HG03095 (cell line): ENCODE data around the gene ARL15.

Source experiments
- ATAC-seq: cut with Tn5 transposase; IDR thresholded peaks from one replicate; pipeline ENCODE4 v1.9.1; 2021; ENCODE audit warnings: moderate library complexity; ENCODE audit not compliant: unreplicated experiment

The ARL15 gene

DNA sequence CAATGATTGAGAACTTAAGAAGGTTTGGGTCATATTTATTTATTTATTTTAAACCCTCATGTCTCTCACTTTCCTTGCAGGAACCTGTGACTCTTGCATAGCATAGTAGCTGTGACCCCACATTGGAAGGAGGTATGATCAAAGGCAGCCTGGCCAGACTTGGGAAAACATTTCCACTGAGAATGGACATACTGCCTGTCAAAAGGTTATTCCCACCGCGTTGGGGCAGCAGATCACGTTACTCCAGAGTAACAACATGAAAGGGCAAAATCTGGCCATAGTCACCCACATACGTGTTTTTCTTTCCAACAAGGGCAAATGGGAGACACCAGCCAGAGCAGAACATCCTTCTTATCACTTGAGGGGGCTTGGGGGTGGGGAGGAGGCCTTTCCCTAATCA lies 95.7 kb downstream of the ARL15 start:
- no peak for ATAC-seq

DNA sequence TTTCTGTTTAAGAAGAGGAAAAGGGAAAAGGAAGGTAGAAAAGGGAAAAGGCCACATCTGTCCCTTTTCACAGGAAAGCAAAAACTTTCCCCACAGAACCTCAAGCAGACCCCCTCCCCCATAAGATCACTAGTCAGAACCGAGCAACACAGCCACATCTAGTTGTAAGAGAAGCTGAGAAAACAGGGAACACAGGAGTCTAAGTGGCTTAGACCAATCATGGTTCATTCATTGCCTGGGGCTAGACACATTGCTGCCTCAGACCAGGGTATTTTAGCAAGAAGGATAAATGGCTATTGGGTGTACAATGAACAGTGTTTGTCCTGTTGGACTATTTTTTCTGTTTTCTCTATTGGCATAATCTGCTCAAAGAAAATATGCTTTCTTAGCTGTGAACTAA lies 98.0 kb downstream of the ARL15 start:
- ATAC-seq = no peak

DNA sequence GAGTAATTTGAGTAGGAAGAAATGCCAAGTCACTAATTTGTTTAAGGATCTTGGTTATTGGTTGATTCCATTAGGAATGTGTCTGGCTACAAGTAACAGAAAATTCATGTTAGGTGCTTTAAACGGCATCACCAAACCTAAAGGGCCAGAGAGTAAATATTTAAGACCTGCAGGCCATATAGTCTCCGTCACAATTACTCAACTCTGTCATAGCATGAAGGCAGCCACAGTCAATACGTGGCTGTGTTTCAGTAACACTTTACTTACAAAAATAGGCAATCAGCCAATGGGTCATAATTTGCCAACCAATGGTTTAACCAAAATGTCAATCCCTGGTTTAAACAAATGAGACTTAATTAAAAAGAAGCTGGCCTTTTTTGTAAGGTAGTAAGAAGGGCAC lies 98.5 kb downstream of the ARL15 start:
- no peak for ATAC-seq

DNA sequence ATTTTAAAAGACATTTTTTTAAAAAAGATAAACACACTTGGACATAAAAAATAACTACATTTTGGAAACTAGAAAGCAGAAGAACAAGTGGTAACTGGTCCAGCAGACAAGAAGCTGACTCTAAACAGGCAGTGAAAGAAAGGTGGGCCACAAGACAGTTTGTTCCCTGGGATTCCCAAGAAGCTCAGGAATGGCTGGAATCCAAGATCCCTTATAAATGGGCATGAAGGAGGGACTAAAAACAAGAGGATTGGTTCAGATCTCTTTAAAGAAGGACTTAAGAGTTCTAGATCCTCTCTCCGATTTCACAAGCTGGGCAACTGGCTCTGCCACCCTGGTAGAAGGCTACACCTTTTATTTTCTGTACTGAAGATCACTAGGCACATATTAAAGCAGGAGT lies 102.8 kb downstream of the ARL15 start:
- no peak for ATAC-seq

DNA sequence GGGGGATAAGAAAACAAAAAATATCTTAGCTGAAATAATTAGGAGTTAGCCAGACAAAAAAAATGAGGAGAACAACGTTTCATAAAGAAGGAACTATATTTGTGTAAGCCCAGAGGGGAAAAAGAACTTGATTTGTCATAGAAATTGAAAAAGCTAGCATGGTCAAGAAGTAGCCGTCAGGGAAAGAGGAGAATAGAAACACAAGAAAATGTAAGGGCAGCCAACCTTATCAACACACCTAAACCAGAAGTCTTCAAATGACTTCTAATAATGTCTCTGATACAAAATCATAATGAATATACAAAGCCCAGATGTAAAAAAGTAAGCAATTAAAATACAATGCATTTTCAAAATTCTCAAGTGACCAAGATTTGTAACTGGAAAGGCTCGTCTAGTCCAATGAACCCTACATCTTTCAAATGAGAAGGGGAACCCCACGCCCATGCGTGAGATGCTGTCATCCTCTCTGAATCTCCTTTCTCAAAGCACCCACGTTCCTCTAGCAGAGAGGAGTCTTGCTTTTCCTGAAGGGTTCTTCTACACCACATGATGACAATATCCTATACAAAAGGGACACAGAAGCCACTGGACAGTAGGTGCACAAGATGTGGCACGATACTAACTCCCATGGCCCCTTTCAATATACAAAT lies 103.7 kb downstream of the ARL15 start:
- peak; percentile 86 for ATAC-seq

DNA sequence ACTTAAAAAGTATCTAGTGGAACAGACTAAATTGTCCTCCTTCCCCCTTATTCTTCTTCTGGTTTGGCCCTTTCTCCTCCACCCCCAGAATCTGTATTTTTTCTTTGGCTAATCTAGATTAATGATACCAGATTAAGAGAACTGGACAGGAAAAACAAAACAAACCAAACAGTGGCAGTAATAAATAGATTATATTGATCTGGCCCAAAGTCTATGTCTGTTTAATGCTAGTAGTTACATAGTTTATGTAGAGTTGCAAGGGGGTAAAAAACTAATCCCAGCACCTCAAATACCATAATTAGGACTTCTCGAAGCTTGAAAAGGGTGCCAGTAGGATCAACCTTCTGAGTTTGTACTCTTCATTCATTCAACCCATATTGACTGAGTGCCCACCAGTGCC lies 104.5 kb downstream of the ARL15 start:
- no peak for ATAC-seq

DNA sequence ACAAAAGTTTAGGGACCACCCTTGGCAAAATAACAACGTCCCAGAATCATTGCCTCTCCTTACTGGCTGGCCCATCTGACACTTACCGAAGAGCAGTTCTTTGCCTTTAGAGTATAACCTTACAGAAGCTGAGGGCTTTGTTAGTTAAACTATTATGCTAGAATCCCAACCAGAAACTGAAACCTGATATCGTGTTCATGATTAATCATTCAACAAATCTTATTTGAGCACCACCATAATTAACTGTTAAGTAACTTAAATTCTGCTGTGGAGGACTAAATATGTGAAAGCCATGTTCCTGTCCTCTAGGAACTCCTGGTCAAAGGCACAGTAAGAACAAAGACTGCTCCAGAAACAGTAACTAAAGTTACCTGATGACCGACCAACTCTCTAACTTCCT lies 104.9 kb downstream of the ARL15 start:
- no peak for ATAC-seq

DNA sequence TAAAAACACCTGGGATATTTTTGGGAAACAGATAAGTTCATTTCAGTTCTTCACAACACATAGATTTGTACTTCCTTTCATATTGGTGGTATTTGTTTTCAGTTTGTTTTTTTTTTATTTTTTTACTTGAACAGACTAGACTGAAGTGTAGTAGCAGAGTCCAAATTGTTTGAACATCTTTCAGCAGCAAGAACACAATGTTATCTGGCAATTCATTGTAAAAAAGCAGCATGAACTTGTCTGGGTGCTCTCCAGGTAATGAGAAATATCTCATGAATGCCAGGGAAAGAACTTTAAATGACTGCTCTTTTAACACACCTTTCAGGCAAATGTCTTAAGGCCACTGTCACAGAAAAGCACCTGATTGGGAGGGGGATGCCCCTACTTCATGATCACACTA lies 113.4 kb downstream of the ARL15 start:
- ATAC-seq = no peak

DNA sequence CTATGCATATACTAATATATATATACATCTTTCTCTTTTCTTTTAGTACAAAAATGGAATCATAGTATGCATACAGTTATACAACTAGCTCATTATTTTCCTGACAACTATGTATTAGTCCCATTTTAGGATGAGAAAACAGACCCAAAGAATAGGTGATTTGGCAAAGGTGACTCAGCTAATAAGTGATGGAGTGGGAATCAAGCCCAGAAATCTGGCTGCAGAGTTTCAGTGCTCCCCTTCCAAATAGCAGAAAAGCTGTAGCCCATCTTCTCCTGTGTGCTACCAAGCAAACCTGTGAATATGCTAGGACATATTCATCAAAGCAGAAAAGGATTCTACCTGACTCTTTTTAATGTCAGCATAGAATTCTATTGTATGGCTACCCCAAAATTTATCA lies 114.7 kb downstream of the ARL15 start:
- ATAC-seq = no peak

DNA sequence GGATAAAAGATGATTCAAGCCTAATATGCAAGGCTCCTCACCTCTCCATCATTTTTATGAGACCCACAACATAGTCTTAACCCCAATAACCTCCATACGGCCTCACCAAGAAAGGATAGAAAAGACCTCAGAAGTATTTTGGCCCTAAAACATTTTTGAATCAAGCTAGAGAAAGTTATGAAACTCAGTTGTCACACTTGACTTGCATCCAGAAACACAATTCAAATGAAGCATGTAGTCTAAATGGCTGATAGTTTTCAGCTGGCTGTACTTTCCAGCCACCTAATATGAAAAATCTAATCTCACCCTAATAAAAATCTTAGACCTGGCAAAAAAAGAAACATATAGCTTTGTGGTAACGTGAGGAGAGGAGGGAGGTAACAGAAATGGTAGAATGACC lies 116.1 kb downstream of the ARL15 start:
- no peak for ATAC-seq

DNA sequence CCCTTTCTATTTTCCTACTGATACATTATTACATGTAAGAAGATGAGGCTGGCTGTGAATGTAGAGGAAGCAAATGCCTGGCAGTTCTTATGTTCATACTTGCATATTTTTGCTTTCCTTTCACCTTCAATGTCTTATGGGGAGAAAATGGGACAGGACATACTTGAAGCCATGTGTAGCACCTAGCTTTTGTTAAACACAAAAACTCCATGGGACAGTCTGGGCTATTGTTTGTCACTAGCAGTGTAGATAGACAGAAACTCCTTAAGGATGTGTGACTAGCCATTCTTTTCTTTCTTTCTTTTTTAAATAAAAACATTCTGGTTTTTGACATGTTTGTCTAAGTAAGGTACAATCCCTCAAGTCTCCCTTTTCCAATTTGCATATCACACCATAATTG lies 122.7 kb downstream of the ARL15 start:
- ATAC-seq = no peak

DNA sequence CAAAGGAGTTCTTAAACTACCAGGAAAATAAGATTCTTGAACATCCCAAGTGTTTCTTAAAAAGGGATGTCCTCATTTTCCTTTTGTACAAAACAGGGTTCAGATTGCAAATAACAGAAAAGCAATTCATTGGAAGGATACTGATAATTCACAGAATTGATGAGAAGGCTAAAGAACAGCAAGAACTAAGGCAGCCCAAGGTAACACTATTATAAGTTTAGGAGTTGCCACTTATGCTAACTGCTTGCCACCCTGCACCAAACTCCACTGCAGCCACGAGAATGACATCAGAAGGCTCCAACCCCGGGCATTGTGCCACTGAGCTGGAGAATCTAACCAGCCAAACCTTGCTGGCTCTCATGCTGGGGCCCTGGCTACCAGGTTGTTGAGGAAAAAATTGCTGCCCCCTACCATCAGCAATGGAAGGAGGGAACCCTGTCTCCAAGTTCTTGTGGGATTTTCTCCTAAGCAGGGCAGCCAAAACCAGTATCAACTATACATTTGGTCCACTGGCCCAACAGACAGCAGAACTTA lies 123.4 kb downstream of the ARL15 start:
- ATAC-seq = no peak

DNA sequence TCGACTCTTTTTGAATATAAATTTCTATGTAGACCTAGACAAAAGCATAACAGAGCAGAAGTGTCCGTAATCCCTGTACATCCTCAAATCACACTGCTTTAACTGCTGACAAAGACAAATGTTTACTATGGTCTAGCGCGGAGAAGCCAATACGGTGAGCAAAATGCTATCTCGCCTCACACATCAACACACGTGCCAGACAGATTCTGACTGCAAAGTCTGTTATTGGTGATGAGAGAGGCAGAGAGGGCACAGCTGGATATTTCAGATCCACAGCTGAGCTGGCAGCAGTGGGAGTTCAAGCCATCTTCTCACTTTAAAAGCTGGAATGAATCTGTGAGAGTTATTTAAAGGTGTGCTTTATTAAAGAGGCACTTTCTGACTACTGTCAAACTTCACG lies 124.3 kb downstream of the ARL15 start:
- ATAC-seq = no peak

DNA sequence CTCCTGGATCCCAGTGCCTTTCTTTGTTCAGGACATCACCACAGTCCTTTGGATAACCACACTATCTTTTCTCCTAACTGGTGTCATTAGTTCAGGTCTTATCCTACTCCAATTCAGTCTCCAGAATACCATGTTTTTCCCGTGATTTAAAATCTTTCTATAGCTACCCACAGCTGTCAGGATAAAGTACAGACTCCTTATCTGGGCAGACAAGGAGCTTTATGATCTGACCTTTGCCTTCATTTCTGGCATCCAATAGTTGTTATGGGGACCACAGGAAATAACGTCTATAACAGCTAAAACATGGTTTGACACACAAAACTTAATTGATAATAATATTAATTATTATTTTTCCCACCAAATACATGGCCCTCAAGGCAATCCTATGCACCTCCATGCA lies 125.6 kb downstream of the ARL15 start:
- ATAC-seq = no peak

DNA sequence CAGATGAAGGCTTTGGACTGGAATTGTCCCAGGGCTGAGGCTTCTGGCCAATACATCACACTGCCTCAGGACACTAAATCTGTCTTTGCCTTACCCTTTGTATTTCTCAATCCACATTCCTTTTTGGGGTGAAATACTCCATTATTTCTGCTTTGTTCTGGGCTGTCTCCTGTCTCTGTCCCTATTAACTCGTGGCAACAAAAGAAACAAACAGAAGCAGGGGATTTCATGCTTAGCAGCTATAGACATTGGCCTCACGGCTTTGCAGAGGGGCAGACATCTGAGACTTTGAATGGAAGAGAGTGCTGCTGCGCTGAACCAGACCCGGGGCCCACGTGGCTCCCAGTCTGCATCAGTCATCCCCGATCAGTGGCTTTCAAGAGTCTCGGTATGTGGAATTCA lies 129.7 kb downstream of the ARL15 start:
- ATAC-seq = no peak

DNA sequence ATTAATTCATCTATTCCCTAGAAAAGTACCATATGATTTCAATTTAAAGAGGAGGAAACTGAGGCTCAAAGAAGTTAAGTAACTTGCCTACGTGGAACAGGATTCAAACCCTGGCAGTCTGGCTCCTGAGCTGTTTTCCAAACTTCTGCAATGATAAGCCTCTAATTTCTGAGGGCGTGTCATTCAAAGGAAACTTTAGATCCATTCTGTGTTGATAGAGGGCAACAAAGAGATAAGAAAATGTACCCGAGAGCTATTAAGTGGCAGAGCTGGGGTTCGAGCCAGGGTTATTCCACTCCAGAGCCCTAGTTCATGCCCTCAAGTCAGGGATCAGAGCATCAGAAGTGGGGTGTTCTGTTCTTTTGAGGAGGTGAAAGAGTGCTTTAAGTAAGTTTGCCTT lies 131.4 kb downstream of the ARL15 start:
- ATAC-seq = no peak

DNA sequence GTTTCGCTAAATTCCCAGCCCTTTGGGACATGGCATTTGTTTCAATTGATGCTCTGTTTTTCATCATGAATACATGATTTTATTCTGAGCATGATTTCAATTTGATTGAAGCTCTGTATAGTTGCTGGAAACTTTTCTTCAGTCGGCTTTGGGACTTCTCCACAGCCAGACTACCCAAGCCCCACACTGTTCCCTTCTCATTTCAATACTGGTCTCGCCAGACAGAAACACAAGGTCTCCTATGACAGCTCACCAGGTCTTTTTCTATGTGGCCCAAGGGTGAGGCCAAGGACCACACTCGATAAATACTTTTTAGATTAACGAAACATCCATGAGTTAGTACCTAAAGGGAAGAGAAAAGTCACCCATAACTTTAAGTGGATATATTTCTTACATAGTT lies 132.2 kb downstream of the ARL15 start:
- ATAC-seq = no peak

DNA sequence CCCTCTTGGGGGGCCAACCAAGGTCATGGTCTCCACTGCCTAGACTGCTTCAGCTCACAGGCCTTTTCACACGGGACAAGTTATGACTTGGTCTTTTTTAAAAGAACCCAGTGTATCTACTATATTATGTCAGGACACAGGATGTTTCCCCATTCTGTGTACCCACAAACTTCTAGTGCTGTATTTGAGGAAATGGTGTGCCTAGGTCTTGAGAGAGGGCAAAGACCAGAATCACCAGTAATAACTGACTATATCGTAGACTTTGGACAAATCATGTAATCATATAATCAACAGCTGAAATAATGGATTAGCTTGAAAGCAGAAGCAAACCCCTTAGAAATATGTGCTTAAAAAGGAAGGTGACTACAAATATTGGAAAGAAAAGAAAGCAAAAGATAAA lies 133.3 kb downstream of the ARL15 start:
- no peak for ATAC-seq

DNA sequence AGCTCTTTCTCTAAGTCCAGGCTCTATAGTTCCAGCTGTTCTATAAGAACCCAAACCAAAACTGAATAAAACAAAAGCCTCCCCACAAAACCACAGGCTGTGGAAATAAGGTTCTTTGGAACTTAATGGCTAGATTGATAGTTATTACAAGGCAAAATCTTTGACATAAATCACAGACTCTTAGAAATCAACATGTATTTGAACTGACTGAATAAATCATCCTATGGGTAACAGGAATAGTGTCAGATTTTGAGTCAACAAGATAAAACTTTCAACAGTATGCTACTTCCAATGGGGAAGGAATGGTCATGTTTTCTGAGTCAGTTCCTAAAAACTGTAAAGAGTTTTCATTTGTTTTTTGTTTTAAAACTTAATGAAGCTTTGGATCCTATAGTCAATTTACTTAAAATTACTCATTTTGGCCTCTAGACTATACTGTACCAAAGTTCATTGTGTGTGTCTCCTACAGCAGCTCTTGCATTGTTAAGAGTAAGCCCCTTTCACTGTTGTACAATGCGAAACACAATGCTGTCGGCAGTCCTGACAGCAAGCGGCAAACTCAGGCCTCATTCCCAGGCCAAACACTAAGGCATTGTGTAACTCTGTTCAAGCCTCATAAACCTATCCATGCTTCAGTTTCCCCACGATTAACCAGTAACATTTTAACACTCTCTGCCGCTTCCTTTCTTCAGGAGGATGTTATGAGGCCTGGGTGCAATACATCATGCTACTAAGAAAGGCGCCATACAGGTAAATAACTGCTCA lies 134.1 kb downstream of the ARL15 start:
- no peak for ATAC-seq

DNA sequence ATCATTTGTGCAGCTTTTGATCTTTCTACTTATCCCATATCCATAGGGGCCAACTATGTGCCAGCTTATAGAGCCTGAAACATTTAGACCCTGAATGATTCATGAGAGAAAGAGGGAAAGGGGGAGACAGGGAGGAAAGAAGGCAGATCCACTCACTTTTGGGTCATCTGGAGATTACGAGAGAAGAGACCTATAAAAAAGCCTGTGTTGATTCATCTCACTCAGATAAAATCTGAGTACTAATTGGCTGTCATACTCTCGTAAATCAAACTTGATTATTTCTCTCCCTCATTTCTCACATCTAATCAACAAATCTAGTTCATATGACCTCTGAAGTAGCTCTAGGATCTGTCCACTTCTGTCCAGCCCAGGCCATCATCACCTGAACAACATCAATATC lies 137.1 kb downstream of the ARL15 start:
- no peak for ATAC-seq

DNA sequence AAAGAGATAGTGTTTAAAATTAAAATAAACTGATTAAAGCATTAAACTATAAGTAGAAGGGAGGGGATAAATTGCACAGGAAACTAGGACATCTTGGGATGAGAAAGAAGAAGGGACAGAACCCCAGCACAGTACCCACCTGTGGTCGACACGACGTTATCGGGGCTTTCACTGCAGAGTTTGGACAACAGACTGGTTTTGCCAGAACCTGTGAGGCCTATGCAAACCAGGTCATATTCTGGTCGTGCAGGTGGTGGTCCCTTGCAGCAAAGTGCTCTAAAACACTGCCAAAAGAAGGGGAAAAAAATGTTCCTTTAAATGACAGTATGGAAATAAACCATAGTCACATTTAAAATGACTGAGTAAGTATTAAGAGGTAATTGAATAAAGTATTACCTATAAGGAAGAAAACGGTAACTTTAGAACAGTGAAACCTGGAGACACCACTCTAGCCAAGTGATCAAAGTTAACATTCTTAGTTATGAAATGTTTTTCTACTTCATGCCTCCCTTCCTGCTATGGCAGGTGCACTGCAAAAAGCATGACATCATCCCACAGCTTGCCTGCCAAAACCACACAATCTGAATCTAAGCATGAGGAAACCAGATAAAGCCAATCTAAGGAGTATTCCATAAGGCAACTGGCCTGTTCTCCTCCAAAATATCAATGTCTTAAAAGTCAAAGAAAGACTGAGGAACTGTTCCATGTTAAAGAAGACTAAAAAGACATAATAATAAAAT lies 138.6 kb downstream of the ARL15 start:
- no peak for ATAC-seq

DNA sequence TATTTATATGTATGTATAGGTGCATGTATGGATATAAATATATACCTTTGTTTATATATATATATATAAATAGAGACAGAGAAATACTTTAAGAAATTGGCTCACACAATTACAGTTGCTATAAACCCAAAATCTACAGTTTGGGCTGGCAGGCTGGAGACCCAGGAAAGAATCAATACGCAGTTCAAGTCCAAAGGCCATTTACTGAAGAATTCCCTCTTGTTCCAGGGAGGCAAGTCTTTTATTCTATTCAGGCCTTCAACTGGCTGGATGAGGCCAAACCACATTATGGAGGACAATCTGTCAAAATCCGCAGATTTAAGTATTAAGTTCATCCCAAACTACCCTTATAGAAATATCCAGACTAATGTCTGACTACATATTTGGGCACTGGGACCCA lies 144.7 kb downstream of the ARL15 start:
- ATAC-seq = no peak
